HepG2 (cell line): ENCODE measurements around the gene SVBP. TPM values are rescaled to one million over a fixed set of nuclear protein-coding genes. Genes with fewer than 3 reads are reported as not detected.

ENCODE experiments used
- ATAC-seq: fragments of 200-7000 bp; cut with Tn5 transposase; 3 replicates; pipeline ENCODE4 v1.9.1; 2020; ENCODE audit warnings: mild to moderate bottlenecking, moderate library complexity
- BruUV-seq: library from RNA; stranded (reverse); fragments of 400-500 nt; replicated peaks from 2 replicates; lab custom pipeline; 2021; lab: Mats Ljungman, UMichigan
- CTCF ChIA-PET: fragments of 300-600 bp; formaldehyde crosslinking; extraction: SDS; loops from one replicate; lab custom pipeline; 2021; ENCODE audit warnings: low total read pairs, inconsistent platforms, low intra/inter-chr PET ratio; lab: Yijun Ruan, JAX
- POLR2A ChIA-PET: fragments of 350-600 bp; sonication (Branson Sonifier 250); formaldehyde crosslinking; loops from one replicate; lab custom pipeline; 2020; ENCODE audit warnings: antibody characterized with exemption, inconsistent platforms; lab: Yijun Ruan, JAX
- DNase-seq: peaks from one replicate; pipeline ENCODE4 v3.0.0-alpha.2; 2015; ENCODE audit warnings: low spot score
- FAIRE-seq: peaks from 3 replicates; lab custom pipeline; 2011; peaks lifted over from hg19 to GRCh38; lab: Jason Lieb, UNC
- H2AFZ ChIP-seq: one replicate; pipeline ENCODE4 v1.6.1; 2011; ENCODE audit warnings: low read length, inconsistent platforms
- H3K27ac ChIP-seq: fragments of 300-600 bp; 3 replicates; pipeline ENCODE4 v1.8.0; 2011; ENCODE audit warnings: mixed run types, mild to moderate bottlenecking, mixed read lengths, low read length, inconsistent platforms; ENCODE audit not compliant: insufficient read depth; ENCODE audit errors: extremely low read length
- H3K27me3 ChIP-seq, 2 experiments: fragments of 200-600 bp in 1 of 2; 2 replicates in 1 of 2; 3 replicates in 1 of 2; pipeline versions ENCODE4 v1.6.0 to v1.8.0; 2011; ENCODE audit warnings: low read length in 2 of 2, mild to moderate bottlenecking in 2 of 2, moderate library complexity in 2 of 2, inconsistent platforms in 1 of 2; ENCODE audit not compliant: insufficient read depth in 2 of 2, control insufficient read depth in 1 of 2
- H3K36me3 ChIP-seq, 2 experiments: fragments of 200-600 bp in 1 of 2; replicated peaks in 1 of 2; 2 replicates in 1 of 2; 3 replicates in 1 of 2; pipeline versions ENCODE4 v1.5.1 to v1.8.0; 2011; ENCODE audit warnings: low read length in 2 of 2, inconsistent platforms in 1 of 2; ENCODE audit not compliant: insufficient read depth in 2 of 2, control insufficient read depth in 1 of 2
- H3K4me1 ChIP-seq: 2 replicates; pipeline ENCODE4 v1.5.1; 2012; ENCODE audit warnings: low read length, inconsistent platforms; ENCODE audit not compliant: insufficient read depth
- H3K4me2 ChIP-seq: 2 replicates; pipeline ENCODE4 v1.6.0; 2011; ENCODE audit warnings: low read depth, low read length, inconsistent platforms
- H3K4me3 ChIP-seq, 3 experiments: fragments of 200-600 bp in 1 of 3; sonication (generic), shearing (Covaris generic) in 1 of 3; replicated peaks in 1 of 3; 2 replicates each; pipeline ENCODE4 v1.5.1; 2011 to 2016; ENCODE audit warnings: low read length in 3 of 3, inconsistent platforms in 2 of 3, low read depth in 2 of 3, mild to moderate bottlenecking in 2 of 3, control low read depth in 1 of 3, mixed read lengths in 1 of 3; ENCODE audit not compliant: insufficient read depth in 1 of 3
- H3K79me2 ChIP-seq: one replicate; pipeline ENCODE4 v1.6.1; 2011; ENCODE audit warnings: low read length, inconsistent platforms; ENCODE audit not compliant: insufficient read depth
- H3K9ac ChIP-seq: 2 replicates; pipeline ENCODE4 v1.6.0; 2011; ENCODE audit warnings: mild to moderate bottlenecking, low read depth, low read length, inconsistent platforms; ENCODE audit not compliant: insufficient read depth
- H3K9me3 ChIP-seq: 2 replicates; pipeline ENCODE4 v1.5.1; 2012; ENCODE audit warnings: mild to moderate bottlenecking, low read length
- H4K20me1 ChIP-seq: 2 replicates; pipeline ENCODE4 v1.6.0; 2011; ENCODE audit warnings: inconsistent platforms, mild to moderate bottlenecking, low read length, moderate library complexity; ENCODE audit not compliant: insufficient read depth
- DNMT3B ChIP-seq: conservative IDR thresholded peaks from 2 replicates; pipeline ENCODE4 v1.6.1; 2016; ENCODE audit warnings: missing biosample characterization, control low read depth
- GATA4 ChIP-seq: sonication (generic); IDR thresholded peaks from 2 replicates; pipeline ENCODE4 v1.6.1; 2016; ENCODE audit warnings: antibody characterized with exemption, low read depth, borderline replicate concordance
- GATAD2A ChIP-seq: IDR thresholded peaks from 2 replicates; pipeline ENCODE4 v1.6.1; 2016
- HDAC2 ChIP-seq: sonication (generic); formaldehyde crosslinking; IDR thresholded peaks from 2 replicates; pipeline ENCODE4 v1.4.0; 2020; ENCODE audit warnings: missing genetic modification reagents
- ISL2 ChIP-seq: sonication (generic); formaldehyde crosslinking; IDR thresholded peaks from 2 replicates; pipeline ENCODE4 v1.5.0; 2020; ENCODE audit warnings: missing genetic modification reagents
- MED8 ChIP-seq: sonication (generic); formaldehyde crosslinking; IDR thresholded peaks from 2 replicates; pipeline ENCODE4 v1.8.1; 2023; ENCODE audit warnings: mild to moderate bottlenecking, missing genetic modification reagents; ENCODE audit not compliant: insufficient replicate concordance
- NFIB ChIP-seq: sonication (generic); formaldehyde crosslinking; IDR thresholded peaks from 2 replicates; pipeline ENCODE4 v1.9.0; 2021; ENCODE audit warnings: missing genetic modification reagents, mild to moderate bottlenecking, borderline replicate concordance
- NRL ChIP-seq: sonication (generic); formaldehyde crosslinking; IDR thresholded peaks from 2 replicates; pipeline ENCODE4 v1.5.0; 2020; ENCODE audit warnings: missing genetic modification reagents, mild to moderate bottlenecking, moderate library complexity, borderline replicate concordance
- PCBP1 ChIP-seq: fragments of 200-400 bp; formaldehyde crosslinking; IDR thresholded peaks from 2 replicates; pipeline ENCODE4 v1.6.1; 2017; ENCODE audit warnings: mild to moderate bottlenecking, low read depth, low read length, borderline replicate concordance
- ZFYVE20 ChIP-seq: sonication (generic); formaldehyde crosslinking; IDR thresholded peaks from 2 replicates; pipeline ENCODE4 v1.8.0; 2023; ENCODE audit warnings: low read depth, mild to moderate bottlenecking, moderate library complexity, missing genetic modification reagents, borderline replicate concordance
- ZNF205 ChIP-seq: IDR thresholded peaks from 2 replicates; pipeline ENCODE4 v1.6.1; 2018; ENCODE audit warnings: missing biosample characterization, missing genetic modification reagents
- ZNF230 ChIP-seq: sonication (generic); formaldehyde crosslinking; IDR thresholded peaks from 2 replicates; pipeline ENCODE4 v1.4.0; 2020; ENCODE audit warnings: mild to moderate bottlenecking, missing genetic modification reagents
- ZNF431 ChIP-seq: sonication (generic); formaldehyde crosslinking; IDR thresholded peaks from 2 replicates; pipeline ENCODE4 v1.9.0; 2022; ENCODE audit warnings: missing genetic modification reagents, low read depth, mild to moderate bottlenecking, borderline replicate concordance
- ZNF749 ChIP-seq: sonication (generic); formaldehyde crosslinking; IDR thresholded peaks from 2 replicates; pipeline ENCODE4 v1.8.0; 2022; ENCODE audit warnings: mild to moderate bottlenecking, missing genetic modification reagents, moderate library complexity, borderline replicate concordance
- WGBS: methylation state at CpG from one replicate; pipeline ENCODE4 v1.1.6; 2017; ENCODE audit warnings: low lambda C conversion rate; 5-methylcytosine and 5-hydroxymethylcytosine counted together
- in situ Hi-C: cut with HindIII; loops from 2 replicates; pipeline ENCODE4 v1.10.0; 2017; ENCODE audit warnings: low pct_unique_long_range_greater_than_20kb; ENCODE audit not compliant: extremely low pct_ligation_motif_present
- intact Hi-C: fragments of 100-400 bp; cut with micrococcal nuclease; formaldehyde crosslinking; loops from one replicate; pipeline ENCODE4 v1.10.0; 2022; ENCODE audit not compliant: unreplicated experiment
- polyA plus RNA-seq, 8 experiments: library from polyadenylated mRNA; depleted of rRNA in 3 of 8; stranded (reverse) in 7 of 8; unstranded in 1 of 8; fragments of >200 nt; fragmentation: Illumina TruSeq in 4 of 8; extraction: Trizol in 4 of 8; gene quantifications; 2 replicates each; pipeline versions ENCODE4 v1.2.1 to v1.2.3, GENCODE V29; 2011 to 2016; ENCODE audit warnings: low read depth in 4 of 8, missing spikeins in 1 of 8, mixed read lengths in 1 of 8; ENCODE audit not compliant: insufficient read depth in 1 of 8
- total RNA-seq, 5 experiments: library from RNA; depleted of rRNA; stranded (reverse); fragments of >200 nt; fragmentation: Illumina TruSeq; extraction: Trizol; gene quantifications; 2 replicates each; pipeline ENCODE4 v1.2.3, GENCODE V29; 2016; ENCODE audit warnings: low read depth in 1 of 5
- TF ChIP-seq, protein P1 (sequence below): sonication (generic); formaldehyde crosslinking; conservative IDR thresholded peaks from 2 replicates; pipeline ENCODE4 v1.4.0; 2020; ENCODE audit warnings: missing genetic modification reagents
- TF ChIP-seq, protein P2 (sequence below): sonication (generic); formaldehyde crosslinking; IDR thresholded peaks from 2 replicates; pipeline ENCODE4 v1.5.0; 2020; ENCODE audit warnings: missing genetic modification reagents
- TF ChIP-seq, protein P3 (sequence below): sonication (generic); formaldehyde crosslinking; conservative IDR thresholded peaks from 2 replicates; pipeline ENCODE4 v1.8.0; 2022; ENCODE audit warnings: mild to moderate bottlenecking, moderate library complexity, missing genetic modification reagents
- TF ChIP-seq, protein P4 (sequence below): IDR thresholded peaks from 2 replicates; pipeline ENCODE4 v1.6.1; 2016; ENCODE audit warnings: low read depth, borderline replicate concordance
- TF ChIP-seq, protein P5 (sequence below): sonication (generic); formaldehyde crosslinking; IDR thresholded peaks from 2 replicates; pipeline ENCODE4 v1.8.0; 2022; ENCODE audit warnings: low read depth, missing genetic modification reagents

SVBP gene
- total and polyA plus RNA-seq, 2 of the 13 experiments (the other 11 are each of a cell fraction or from before 2014, with no cell fraction given): 28.8 to 48.2 TPM

DNA sequence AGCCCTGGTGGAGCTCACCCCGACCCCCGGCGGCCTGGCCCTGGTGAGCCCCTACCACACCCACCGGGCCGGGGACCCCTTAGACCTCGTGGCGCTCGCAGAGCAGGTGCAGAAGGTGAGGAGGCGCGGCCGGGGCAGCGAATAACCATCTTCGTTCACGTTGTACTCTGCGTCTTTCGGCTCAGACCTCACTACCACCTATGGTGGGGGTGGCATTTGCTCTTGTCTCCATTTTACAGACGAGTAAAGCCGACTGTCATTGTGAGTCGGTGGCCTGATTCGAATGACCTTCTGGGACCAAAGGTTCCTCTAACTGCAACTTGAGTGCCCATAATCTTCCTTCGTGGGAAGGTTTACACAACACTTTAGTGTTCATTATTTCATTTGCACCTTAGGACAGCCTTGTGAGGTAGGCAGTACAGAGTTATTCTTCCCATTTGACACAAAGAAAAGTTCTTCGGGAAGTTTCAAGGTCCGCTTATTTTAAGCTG is 49.6 kb downstream of the SVBP start:
- Histone ChIP-seq H3K27me3 (peaks cover 0 to 4% of the 10 kb centered on the region in 2 experiments; a peak in 1 of 5 replicates), H3K27ac (peak overlapping the region; percentile 77), H2AFZ (no peak overlapping the region), H3K36me3 (peaks cover 0 to 4% of the 10 kb centered on the region in 2 experiments; a peak in 3 of 5 replicates), H3K4me3 (peak overlapping the region; percentile 95 to 99 (median 97)), H3K79me2 (peaks cover 76% of the 10 kb centered on the region), H4K20me1 (no peaks in the 10 kb centered on the region; the same call in 1 of the 2 replicates), H3K4me1 (peaks cover 54% of the 10 kb centered on the region), H3K4me2 (peak overlapping the region; percentile 81), H3K9me3 (no peaks in the 10 kb centered on the region), H3K9ac (peak overlapping the region; percentile 93)
- in situ Hi-C loops: no loop called here
- BruUV-seq: no TSS peak
- ATAC-seq (peak; percentile 56), DNase-seq (peak; percentile 32), FAIRE-seq (peak; percentile 28)
- intact Hi-C loops: loop anchor here (2.0 to 5.0 kb wide), 2 partner anchors 50 to 79 kb away; partner anchors contain the start of genes ERMAP, SVBP and ZNF691
- ChIA-PET POLR2A (interaction anchor here (0.6 to 2.8 kb wide), 24 partner anchors 9 to 554 kb away, joined by 3 to 33 read pairs (median 5); partner anchors contain the start of genes CLDN19, ERMAP, PPIH and SVBP), CTCF (no interaction called here)
- WGBS: under 1% methylated on average over 11 of the region's 23 CpGs
- TF ChIP-seq HDAC2 (CRISPR knock-in tag) (0 out of 2 replicates have a peak, but pooled peaks have one; percentile 17), GATAD2A (CRISPR knock-in tag) (0 out of 2 replicates have a peak, but pooled peaks have one; percentile 23), PCBP1 (no peak), ZNF205 (CRISPR knock-in tag) (no peak), MED8 (CRISPR knock-in tag) (no peak), ZFYVE20 (CRISPR knock-in tag) (0 out of 2 replicates have a peak, but pooled peaks have one; percentile 72), DNMT3B (no peak), ZNF431 (no peak), NFIB (no peak), ZNF230 (CRISPR knock-in tag) (no peak), NRL (CRISPR knock-in tag) (no peak), ISL2 (CRISPR knock-in tag) (no peak), GATA4 (0 out of 2 replicates have a peak, but pooled peaks have one; percentile 40), ZNF749 (CRISPR knock-in tag) (peak; percentile 8; the same call in 1 of the 2 replicates)
- TF ChIP-seq, protein P1, sequence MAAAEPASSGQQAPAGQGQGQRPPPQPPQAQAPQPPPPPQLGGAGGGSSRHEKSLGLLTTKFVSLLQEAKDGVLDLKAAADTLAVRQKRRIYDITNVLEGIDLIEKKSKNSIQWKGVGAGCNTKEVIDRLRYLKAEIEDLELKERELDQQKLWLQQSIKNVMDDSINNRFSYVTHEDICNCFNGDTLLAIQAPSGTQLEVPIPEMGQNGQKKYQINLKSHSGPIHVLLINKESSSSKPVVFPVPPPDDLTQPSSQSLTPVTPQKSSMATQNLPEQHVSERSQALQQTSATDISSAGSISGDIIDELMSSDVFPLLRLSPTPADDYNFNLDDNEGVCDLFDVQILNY (CRISPR knock-in tag): 0 out of 2 replicates have a peak, but pooled peaks have one; percentile 8
- TF ChIP-seq, protein P2, sequence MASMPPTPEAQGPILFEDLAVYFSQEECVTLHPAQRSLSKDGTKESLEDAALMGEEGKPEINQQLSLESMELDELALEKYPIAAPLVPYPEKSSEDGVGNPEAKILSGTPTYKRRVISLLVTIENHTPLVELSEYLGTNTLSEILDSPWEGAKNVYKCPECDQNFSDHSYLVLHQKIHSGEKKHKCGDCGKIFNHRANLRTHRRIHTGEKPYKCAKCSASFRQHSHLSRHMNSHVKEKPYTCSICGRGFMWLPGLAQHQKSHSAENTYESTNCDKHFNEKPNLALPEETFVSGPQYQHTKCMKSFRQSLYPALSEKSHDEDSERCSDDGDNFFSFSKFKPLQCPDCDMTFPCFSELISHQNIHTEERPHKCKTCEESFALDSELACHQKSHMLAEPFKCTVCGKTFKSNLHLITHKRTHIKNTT (CRISPR knock-in tag): no peak
- TF ChIP-seq, protein P3, sequence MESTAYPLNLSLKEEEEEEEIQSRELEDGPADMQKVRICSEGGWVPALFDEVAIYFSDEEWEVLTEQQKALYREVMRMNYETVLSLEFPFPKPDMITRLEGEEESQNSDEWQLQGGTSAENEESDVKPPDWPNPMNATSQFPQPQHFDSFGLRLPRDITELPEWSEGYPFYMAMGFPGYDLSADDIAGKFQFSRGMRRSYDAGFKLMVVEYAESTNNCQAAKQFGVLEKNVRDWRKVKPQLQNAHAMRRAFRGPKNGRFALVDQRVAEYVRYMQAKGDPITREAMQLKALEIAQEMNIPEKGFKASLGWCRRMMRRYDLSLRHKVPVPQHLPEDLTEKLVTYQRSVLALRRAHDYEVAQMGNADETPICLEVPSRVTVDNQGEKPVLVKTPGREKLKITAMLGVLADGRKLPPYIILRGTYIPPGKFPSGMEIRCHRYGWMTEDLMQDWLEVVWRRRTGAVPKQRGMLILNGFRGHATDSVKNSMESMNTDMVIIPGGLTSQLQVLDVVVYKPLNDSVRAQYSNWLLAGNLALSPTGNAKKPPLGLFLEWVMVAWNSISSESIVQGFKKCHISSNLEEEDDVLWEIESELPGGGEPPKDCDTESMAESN (CRISPR knock-in tag): peak; percentile 82
- TF ChIP-seq, protein P4, sequence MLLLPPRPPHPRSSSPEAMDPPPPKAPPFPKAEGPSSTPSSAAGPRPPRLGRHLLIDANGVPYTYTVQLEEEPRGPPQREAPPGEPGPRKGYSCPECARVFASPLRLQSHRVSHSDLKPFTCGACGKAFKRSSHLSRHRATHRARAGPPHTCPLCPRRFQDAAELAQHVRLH (CRISPR knock-in tag): no peak
- TF ChIP-seq, protein P5, sequence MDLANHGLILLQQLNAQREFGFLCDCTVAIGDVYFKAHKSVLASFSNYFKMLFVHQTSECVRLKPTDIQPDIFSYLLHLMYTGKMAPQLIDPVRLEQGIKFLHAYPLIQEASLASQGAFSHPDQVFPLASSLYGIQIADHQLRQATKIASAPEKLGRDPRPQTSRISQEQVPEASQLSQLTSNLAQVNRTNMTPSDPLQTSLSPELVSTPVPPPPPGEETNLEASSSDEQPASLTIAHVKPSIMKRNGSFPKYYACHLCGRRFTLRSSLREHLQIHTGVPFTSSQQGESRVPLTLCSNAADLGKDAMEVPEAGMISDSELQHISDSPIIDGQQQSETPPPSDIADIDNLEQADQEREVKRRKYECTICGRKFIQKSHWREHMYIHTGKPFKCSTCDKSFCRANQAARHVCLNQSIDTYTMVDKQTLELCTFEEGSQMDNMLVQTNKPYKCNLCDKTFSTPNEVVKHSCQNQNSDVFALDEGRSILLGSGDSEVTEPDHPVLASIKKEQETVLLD (CRISPR knock-in tag): no peak
